Breast epithelium (tissue), 3 donors: Measurements from ENCODE around the gene SPNS3.

Experiments used
- CTCF ChIP-seq, 3 donors: fragments of 450-650 bp; IDR thresholded peaks; one replicate each; pipeline ENCODE4 v1.5.1; 2016 to 2017; ENCODE audit warnings: antibody characterized with exemption in 3 of 3, mild to moderate bottlenecking in 3 of 3, moderate library complexity in 3 of 3
- POLR2A ChIP-seq: fragments of 450-650 bp; IDR thresholded peaks from one replicate; pipeline ENCODE4 v1.6.1; 2016; ENCODE audit warnings: antibody characterized with exemption, mild to moderate bottlenecking, moderate library complexity

- TF ChIP-seq CTCF (IDR thresholded peaks at IDR 0.05) = no peak
- no peak for TF ChIP-seq POLR2A
Measured at GRCh38 chr17:4535667-4536258, 102.0 kb downstream of the SPNS3 start.
